Ishikawa (cell line): ENCODE data around the gene MRPL57.

Experiments used
- CEBPB ChIP-seq: IDR thresholded peaks from 2 replicates; pipeline ENCODE4 v1.6.1; 2012
- EP300 ChIP-seq: IDR thresholded peaks from 2 replicates; pipeline ENCODE4 v1.6.1; 2012; ENCODE audit warnings: borderline replicate concordance
- FOXM1 ChIP-seq: IDR thresholded peaks from 2 replicates; pipeline ENCODE4 v1.6.1; 2012; ENCODE audit warnings: low read depth, borderline replicate concordance
- MAX ChIP-seq: IDR thresholded peaks from 2 replicates; pipeline ENCODE4 v1.6.1; 2012
- NFIC ChIP-seq: IDR thresholded peaks from 2 replicates; pipeline ENCODE4 v1.6.1; 2012
- RAD21 ChIP-seq: IDR thresholded peaks from 2 replicates; pipeline ENCODE4 v1.6.1; 2012; ENCODE audit warnings: low read depth
- TAF1 ChIP-seq: IDR thresholded peaks from 2 replicates; pipeline ENCODE4 v1.6.1; 2012; ENCODE audit warnings: low read depth, mild to moderate bottlenecking
- TCF12 ChIP-seq: IDR thresholded peaks from 2 replicates; pipeline ENCODE4 v1.6.1; 2012; ENCODE audit warnings: low read depth
- TEAD4 ChIP-seq: IDR thresholded peaks from 2 replicates; pipeline ENCODE4 v1.6.1; 2012
- YY1 ChIP-seq: IDR thresholded peaks from 2 replicates; pipeline ENCODE4 v1.6.1; 2012; ENCODE audit warnings: low read depth
- ZBTB7A ChIP-seq: IDR thresholded peaks from 2 replicates; pipeline ENCODE4 v1.6.1; 2012; ENCODE audit warnings: low read depth
- TF ChIP-seq, protein P1 (sequence below): IDR thresholded peaks from 2 replicates; pipeline ENCODE4 v1.6.1; 2012; ENCODE audit warnings: low read depth, mild to moderate bottlenecking

- TF ChIP-seq YY1 (no peak), TCF12 (no peak), ZBTB7A (no peak), EP300 (no peak), MAX (no peak), NFIC (no peak), TEAD4 (no peak), RAD21 (no peak), CEBPB (no peak), FOXM1 (no peak), TAF1 (no peak)
- TF ChIP-seq, protein P1, sequence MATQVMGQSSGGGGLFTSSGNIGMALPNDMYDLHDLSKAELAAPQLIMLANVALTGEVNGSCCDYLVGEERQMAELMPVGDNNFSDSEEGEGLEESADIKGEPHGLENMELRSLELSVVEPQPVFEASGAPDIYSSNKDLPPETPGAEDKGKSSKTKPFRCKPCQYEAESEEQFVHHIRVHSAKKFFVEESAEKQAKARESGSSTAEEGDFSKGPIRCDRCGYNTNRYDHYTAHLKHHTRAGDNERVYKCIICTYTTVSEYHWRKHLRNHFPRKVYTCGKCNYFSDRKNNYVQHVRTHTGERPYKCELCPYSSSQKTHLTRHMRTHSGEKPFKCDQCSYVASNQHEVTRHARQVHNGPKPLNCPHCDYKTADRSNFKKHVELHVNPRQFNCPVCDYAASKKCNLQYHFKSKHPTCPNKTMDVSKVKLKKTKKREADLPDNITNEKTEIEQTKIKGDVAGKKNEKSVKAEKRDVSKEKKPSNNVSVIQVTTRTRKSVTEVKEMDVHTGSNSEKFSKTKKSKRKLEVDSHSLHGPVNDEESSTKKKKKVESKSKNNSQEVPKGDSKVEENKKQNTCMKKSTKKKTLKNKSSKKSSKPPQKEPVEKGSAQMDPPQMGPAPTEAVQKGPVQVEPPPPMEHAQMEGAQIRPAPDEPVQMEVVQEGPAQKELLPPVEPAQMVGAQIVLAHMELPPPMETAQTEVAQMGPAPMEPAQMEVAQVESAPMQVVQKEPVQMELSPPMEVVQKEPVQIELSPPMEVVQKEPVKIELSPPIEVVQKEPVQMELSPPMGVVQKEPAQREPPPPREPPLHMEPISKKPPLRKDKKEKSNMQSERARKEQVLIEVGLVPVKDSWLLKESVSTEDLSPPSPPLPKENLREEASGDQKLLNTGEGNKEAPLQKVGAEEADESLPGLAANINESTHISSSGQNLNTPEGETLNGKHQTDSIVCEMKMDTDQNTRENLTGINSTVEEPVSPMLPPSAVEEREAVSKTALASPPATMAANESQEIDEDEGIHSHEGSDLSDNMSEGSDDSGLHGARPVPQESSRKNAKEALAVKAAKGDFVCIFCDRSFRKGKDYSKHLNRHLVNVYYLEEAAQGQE: no peak
Measured at GRCh38 chr13:21212138-21212775, 35.8 kb downstream of the MRPL57 start.
